HCT116 (cell line): ENCODE measurements around the gene CNTN5. TPM values are rescaled to one million over a fixed set of nuclear protein-coding genes. Genes with fewer than 3 reads are reported as not detected.

Experiments
- ATAC-seq: fragments of 200-7000 bp; cut with Tn5 transposase; 2 replicates; pipeline ENCODE4 v1.9.1; 2020; ENCODE audit warnings: mild to moderate bottlenecking, moderate library complexity
- BruUV-seq: library from RNA; stranded (reverse); fragments of 400-500 nt; replicated peaks from 2 replicates; lab custom pipeline; 2021; lab: Mats Ljungman, UMichigan
- CTCF ChIA-PET: fragments of 300-600 bp; sonication (Branson Sonifier 250); formaldehyde crosslinking; loops from one replicate; lab custom pipeline; 2021; ENCODE audit warnings: antibody characterized with exemption; lab: Charles Lee
- POLR2A ChIA-PET: fragments of 300-600, 350-600 bp; sonication (Branson Sonifier 250); formaldehyde crosslinking; loops from one replicate; lab custom pipeline; 2021; ENCODE audit warnings: antibody characterized with exemption; lab: Charles Lee
- RAD21 ChIA-PET, 2 experiments: fragments of 300-600 bp; sonication (Branson Sonifier 250); formaldehyde crosslinking; loops; one replicate each; lab custom pipeline; 2023; ENCODE audit warnings: low total read pairs in 2 of 2; ENCODE audit not compliant: uncharacterized antibody in 2 of 2, unreplicated experiment in 2 of 2, low non-redundant PET in 1 of 2; lab: Charles Lee
- DNase-seq: peaks from one replicate; pipeline ENCODE4 v3.0.0-alpha.2; 2010; ENCODE audit warnings: low read depth, low spot score
- H2AFZ ChIP-seq: fragments of 200-600 bp; shearing (Covaris generic), sonication (generic); 2 replicates; pipeline ENCODE4 v1.6.1; 2017; ENCODE audit warnings: low read depth, mixed run types, mixed read lengths, antibody characterized with exemption, low read length; ENCODE audit not compliant: poor library complexity, severe bottlenecking
- H3K27ac ChIP-seq: 2 replicates; pipeline ENCODE4 v1.5.1; 2012; ENCODE audit warnings: low read depth, low read length
- H3K27me3 ChIP-seq: fragments of 200-600 bp; sonication (generic); 2 replicates; pipeline ENCODE4 v1.6.1; 2016; ENCODE audit warnings: mixed run types, low read length, mixed read lengths; ENCODE audit not compliant: insufficient read depth
- H3K36me3 ChIP-seq, 2 experiments: fragments of 200-500 bp in 1 of 2; fragments of 200-600 bp in 1 of 2; sonication (Bioruptor generic) in 1 of 2; sonication (generic) in 1 of 2; 2 replicates each; pipeline versions ENCODE4 v1.5.1 to v1.6.1; 2014 to 2016; ENCODE audit warnings: low read length in 2 of 2, inconsistent platforms in 1 of 2, mixed read lengths in 1 of 2, mixed run types in 1 of 2; ENCODE audit not compliant: insufficient read depth in 2 of 2, control insufficient read depth in 1 of 2
- H3K4me1 ChIP-seq, 2 experiments: fragments of 200-600 bp in 1 of 2; sonication (generic) in 1 of 2; 2 replicates each; pipeline versions ENCODE4 v1.5.1 to v1.6.1; 2012 to 2017; ENCODE audit warnings: low read length in 2 of 2, inconsistent platforms in 1 of 2, mild to moderate bottlenecking in 1 of 2, mixed read lengths in 1 of 2, mixed run types in 1 of 2, moderate library complexity in 1 of 2; ENCODE audit not compliant: insufficient read depth in 2 of 2, control insufficient read depth in 1 of 2
- H3K4me2 ChIP-seq: fragments of 200-600 bp; sonication (generic); 2 replicates; pipeline ENCODE4 v1.6.1; 2017; ENCODE audit warnings: mixed run types, low read length, mixed read lengths
- H3K4me3 ChIP-seq, 2 experiments: fragments of 200-600 bp in 1 of 2; sonication (generic) in 1 of 2; replicated peaks in 1 of 2; 2 replicates each; pipeline ENCODE4 v1.5.1; 2011 to 2016; ENCODE audit warnings: low read length in 2 of 2, control low read depth in 1 of 2, low read depth in 1 of 2, mild to moderate bottlenecking in 1 of 2, mixed read lengths in 1 of 2, mixed run types in 1 of 2
- H3K79me2 ChIP-seq: fragments of 200-600 bp; sonication (generic); 2 replicates; pipeline ENCODE4 v1.6.1; 2017; ENCODE audit warnings: mild to moderate bottlenecking, mixed run types, low read length, moderate library complexity, mixed read lengths; ENCODE audit not compliant: insufficient read depth
- H3K9ac ChIP-seq: fragments of 200-600 bp; sonication (generic); 2 replicates; pipeline ENCODE4 v1.6.1; 2016; ENCODE audit warnings: low read length, mixed read lengths
- H3K9me2 ChIP-seq: fragments of 200-600 bp; sonication (generic), shearing (Covaris generic); 2 replicates; pipeline ENCODE4 v1.6.1; 2017; ENCODE audit warnings: mixed run types, mild to moderate bottlenecking, moderate library complexity; ENCODE audit not compliant: insufficient read depth
- H3K9me3 ChIP-seq, 2 experiments: fragments of 200-500 bp in 1 of 2; fragments of 200-600 bp in 1 of 2; sonication (Bioruptor generic) in 1 of 2; sonication (generic) in 1 of 2; 2 replicates each; pipeline ENCODE4 v1.6.1; 2014 to 2017; ENCODE audit warnings: low read length in 2 of 2, mixed read lengths in 2 of 2, inconsistent platforms in 1 of 2, low read depth in 1 of 2, mild to moderate bottlenecking in 1 of 2, mixed run types in 1 of 2, moderate library complexity in 1 of 2; ENCODE audit not compliant: control insufficient read depth in 1 of 2, insufficient read depth in 1 of 2
- H4K20me1 ChIP-seq: fragments of 200-600 bp; sonication (generic), shearing (Covaris generic); 2 replicates; pipeline ENCODE4 v1.6.1; 2017; ENCODE audit warnings: mixed run types, mild to moderate bottlenecking, moderate library complexity; ENCODE audit not compliant: insufficient read depth
- ELF1 ChIP-seq: IDR thresholded peaks from 2 replicates; pipeline ENCODE4 v1.6.1; 2012; ENCODE audit warnings: low read depth, borderline replicate concordance
- EZH2phosphoT487 ChIP-seq: fragments of 200-600 bp; IDR thresholded peaks from 2 replicates; pipeline ENCODE4 v1.6.1; 2018; ENCODE audit warnings: antibody characterized with exemption, borderline replicate concordance
- FOSL1 ChIP-seq: IDR thresholded peaks from 2 replicates; pipeline ENCODE4 v1.6.1; 2012; ENCODE audit warnings: low read depth
- MAX ChIP-seq: IDR thresholded peaks from 2 replicates; pipeline ENCODE4 v1.6.1; 2012
- POLR2A ChIP-seq: IDR thresholded peaks from 2 replicates; pipeline ENCODE4 v1.7.0; 2011; ENCODE audit warnings: borderline replicate concordance; ENCODE audit not compliant: insufficient read depth, insufficient read length; ENCODE audit errors: extremely low read depth
- SIN3A ChIP-seq: IDR thresholded peaks from 2 replicates; pipeline ENCODE4 v1.6.1; 2012; ENCODE audit warnings: low read depth
- SRF ChIP-seq: IDR thresholded peaks from 2 replicates; pipeline ENCODE4 v1.6.1; 2012; ENCODE audit warnings: low read depth
- TCF7L2 ChIP-seq: IDR thresholded peaks from 2 replicates; pipeline ENCODE4 v1.7.0; 2011; ENCODE audit warnings: borderline replicate concordance, inconsistent platforms; ENCODE audit not compliant: insufficient read depth, insufficient read length; ENCODE audit errors: extremely low read depth
- YY1 ChIP-seq: IDR thresholded peaks from 2 replicates; pipeline ENCODE4 v1.6.1; 2011; ENCODE audit warnings: low read length, low read depth, moderate library complexity, mild to moderate bottlenecking; ENCODE audit not compliant: insufficient replicate concordance; ENCODE audit errors: extremely low read depth
- ZFX ChIP-seq: fragments of 450-650 bp; IDR thresholded peaks from 2 replicates; pipeline ENCODE4 v1.6.1; 2017
- intact Hi-C: fragments of 100-400 bp; cut with micrococcal nuclease; formaldehyde crosslinking; loops from 2 replicates; pipeline ENCODE4 v1.10.0; 2022
- total RNA-seq: library from RNA; stranded (reverse); gene quantifications from one replicate; pipeline ENCODE4 v1.2.1, GENCODE V29; 2021; ENCODE audit not compliant: unreplicated experiment
- TF ChIP-seq, protein P1 (sequence below): IDR thresholded peaks from 2 replicates; pipeline ENCODE4 v1.6.1; 2012
- TF ChIP-seq, protein P2 (sequence below): IDR thresholded peaks from 2 replicates; pipeline ENCODE4 v1.6.1; 2011; ENCODE audit warnings: mild to moderate bottlenecking, low read length, moderate library complexity; ENCODE audit not compliant: insufficient replicate concordance; ENCODE audit errors: extremely low read depth

CNTN5 gene
- total RNA-seq, 1 experiment from 2014 or later = not detected

DNA sequence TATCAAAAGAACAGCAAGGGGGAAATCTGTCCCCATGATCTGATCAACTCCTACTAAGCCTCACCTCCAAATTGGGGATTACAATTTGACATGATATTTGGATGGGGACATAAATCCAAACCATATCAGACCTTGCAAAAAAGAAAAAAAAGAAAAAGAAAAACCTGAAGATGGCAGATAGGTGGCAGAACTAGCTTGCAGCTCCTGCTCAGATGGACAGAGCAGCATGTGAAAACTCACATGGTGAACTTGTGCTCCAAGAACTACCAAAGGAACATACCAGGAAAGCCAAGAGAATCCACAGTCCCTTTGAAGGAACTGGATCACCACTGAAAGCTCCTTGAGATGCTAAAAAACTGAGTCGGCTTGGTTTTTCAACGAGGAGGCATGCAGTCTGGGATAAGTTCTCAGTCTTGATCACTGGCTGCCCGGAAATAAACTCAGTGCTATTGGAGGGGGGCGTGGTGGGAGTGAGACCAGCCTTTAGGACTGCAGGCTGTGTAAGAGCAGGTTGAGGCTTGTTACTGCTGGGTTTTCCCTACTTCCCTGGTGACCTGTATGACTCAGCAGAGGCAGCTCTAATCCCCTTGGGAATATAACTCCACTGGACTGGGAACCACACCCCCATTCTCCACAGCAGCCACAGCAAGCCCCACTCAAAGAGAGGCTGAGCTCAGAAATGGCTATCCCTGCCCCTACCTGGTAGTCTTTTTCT, 1308.0 kb downstream of the CNTN5 start:
- Histone ChIP-seq H3K27me3 (no peaks in the 10 kb centered on the region), H2AFZ (no peak overlapping the region), H3K79me2 (no peaks in the 10 kb centered on the region), H3K27ac (no peak overlapping the region), H3K9me2 (no peaks in the 10 kb centered on the region), H3K4me1 (no peaks in the 10 kb centered on the region), H3K9ac (no peak overlapping the region), H3K9me3 (no peaks in the 10 kb centered on the region), H3K36me3 (no peaks in the 10 kb centered on the region), H3K4me3 (no peak overlapping the region), H3K4me2 (no peak overlapping the region), H4K20me1 (no peaks in the 10 kb centered on the region)
- intact Hi-C loops = no loop called here
- TF ChIP-seq, protein P1, sequence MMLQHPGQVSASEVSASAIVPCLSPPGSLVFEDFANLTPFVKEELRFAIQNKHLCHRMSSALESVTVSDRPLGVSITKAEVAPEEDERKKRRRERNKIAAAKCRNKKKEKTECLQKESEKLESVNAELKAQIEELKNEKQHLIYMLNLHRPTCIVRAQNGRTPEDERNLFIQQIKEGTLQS = no peak
- no peak for TF ChIP-seq ZFX
- TF ChIP-seq POLR2A = no peak
- no peak for TF ChIP-seq ELF1
- TF ChIP-seq, protein P2, sequence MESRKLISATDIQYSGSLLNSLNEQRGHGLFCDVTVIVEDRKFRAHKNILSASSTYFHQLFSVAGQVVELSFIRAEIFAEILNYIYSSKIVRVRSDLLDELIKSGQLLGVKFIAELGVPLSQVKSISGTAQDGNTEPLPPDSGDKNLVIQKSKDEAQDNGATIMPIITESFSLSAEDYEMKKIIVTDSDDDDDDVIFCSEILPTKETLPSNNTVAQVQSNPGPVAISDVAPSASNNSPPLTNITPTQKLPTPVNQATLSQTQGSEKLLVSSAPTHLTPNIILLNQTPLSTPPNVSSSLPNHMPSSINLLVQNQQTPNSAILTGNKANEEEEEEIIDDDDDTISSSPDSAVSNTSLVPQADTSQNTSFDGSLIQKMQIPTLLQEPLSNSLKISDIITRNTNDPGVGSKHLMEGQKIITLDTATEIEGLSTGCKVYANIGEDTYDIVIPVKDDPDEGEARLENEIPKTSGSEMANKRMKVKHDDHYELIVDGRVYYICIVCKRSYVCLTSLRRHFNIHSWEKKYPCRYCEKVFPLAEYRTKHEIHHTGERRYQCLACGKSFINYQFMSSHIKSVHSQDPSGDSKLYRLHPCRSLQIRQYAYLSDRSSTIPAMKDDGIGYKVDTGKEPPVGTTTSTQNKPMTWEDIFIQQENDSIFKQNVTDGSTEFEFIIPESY = no peak
- no peak for TF ChIP-seq TCF7L2
- TF ChIP-seq SRF = no peak
- TF ChIP-seq MAX = no peak
- no peak for TF ChIP-seq FOSL1
- no peak for TF ChIP-seq SIN3A
- TF ChIP-seq YY1 = no peak
- TF ChIP-seq EZH2phosphoT487 = no peak
- ChIA-PET RAD21 (no interaction called here), CTCF (no interaction called here), POLR2A (no interaction called here)
- BruUV-seq = no TSS peak
- DNase-seq (no peak), ATAC-seq (no peak)
